HCT116 (cell line): Measurements from ENCODE around the gene AFF1.

Experiments
- CEBPB ChIP-seq: IDR thresholded peaks from 2 replicates; pipeline ENCODE4 v1.6.1; 2012; ENCODE audit warnings: low read depth
- CTCF ChIP-seq, 3 experiments: fragments of 200-600 bp in 1 of 3; sonication (generic) in 1 of 3; IDR thresholded peaks in 2 of 3; conservative IDR thresholded peaks in 1 of 3; 2 replicates each; pipeline ENCODE4 v1.5.1; 2012 to 2017; ENCODE audit warnings: low read depth in 2 of 3, low read length in 2 of 3, antibody characterized with exemption in 1 of 3, borderline replicate concordance in 1 of 3, control low read depth in 1 of 3, mild to moderate bottlenecking in 1 of 3, mixed read lengths in 1 of 3, mixed run types in 1 of 3, moderate library complexity in 1 of 3; ENCODE audit not compliant: insufficient read depth in 1 of 3
- EGR1 ChIP-seq: IDR thresholded peaks from 2 replicates; pipeline ENCODE4 v1.6.1; 2012; ENCODE audit warnings: low read depth
- EZH2 ChIP-seq: fragments of 200-600 bp; sonication (generic); IDR thresholded peaks from 2 replicates; pipeline ENCODE4 v1.6.1; 2017; ENCODE audit warnings: antibody characterized with exemption, mixed run types
- EZH2phosphoT487 ChIP-seq: fragments of 200-600 bp; IDR thresholded peaks from 2 replicates; pipeline ENCODE4 v1.6.1; 2018; ENCODE audit warnings: antibody characterized with exemption, borderline replicate concordance
- MAX ChIP-seq: IDR thresholded peaks from 2 replicates; pipeline ENCODE4 v1.6.1; 2012
- POLR2A ChIP-seq: IDR thresholded peaks from 2 replicates; pipeline ENCODE4 v1.7.0; 2011; ENCODE audit warnings: borderline replicate concordance; ENCODE audit not compliant: insufficient read depth, insufficient read length; ENCODE audit errors: extremely low read depth
- POLR2AphosphoS5 ChIP-seq: IDR thresholded peaks from 2 replicates; pipeline ENCODE4 v1.6.1; 2011; ENCODE audit warnings: mild to moderate bottlenecking, low read depth, low read length, moderate library complexity
- RAD21 ChIP-seq: IDR thresholded peaks from 2 replicates; pipeline ENCODE4 v1.6.1; 2012; ENCODE audit warnings: low read depth, mild to moderate bottlenecking
- SIN3A ChIP-seq: IDR thresholded peaks from 2 replicates; pipeline ENCODE4 v1.6.1; 2012; ENCODE audit warnings: low read depth
- TCF7L2 ChIP-seq: IDR thresholded peaks from 2 replicates; pipeline ENCODE4 v1.7.0; 2011; ENCODE audit warnings: borderline replicate concordance, inconsistent platforms; ENCODE audit not compliant: insufficient read depth, insufficient read length; ENCODE audit errors: extremely low read depth
- ZBTB33 ChIP-seq: IDR thresholded peaks from 2 replicates; pipeline ENCODE4 v1.6.1; 2011; ENCODE audit warnings: mild to moderate bottlenecking, low read length, moderate library complexity; ENCODE audit not compliant: insufficient replicate concordance; ENCODE audit errors: extremely low read depth
- TF ChIP-seq, protein P1 (sequence below): IDR thresholded peaks from 2 replicates; pipeline ENCODE4 v1.6.1; 2012

- TF ChIP-seq POLR2A, result no peak
- TF ChIP-seq CTCF (IDR thresholded peaks at IDR 0.05 in 2 of 3, conservative IDR thresholded peaks at IDR 0.05 in 1 of 3; ENCODE audit: borderline replicate concordance in 1 of 3, insufficient read depth in 1 of 3, low read depth in 2 of 3, low read length in 2 of 3), result no peak
- TF ChIP-seq POLR2AphosphoS5, result no peak
- TF ChIP-seq, protein P1, sequence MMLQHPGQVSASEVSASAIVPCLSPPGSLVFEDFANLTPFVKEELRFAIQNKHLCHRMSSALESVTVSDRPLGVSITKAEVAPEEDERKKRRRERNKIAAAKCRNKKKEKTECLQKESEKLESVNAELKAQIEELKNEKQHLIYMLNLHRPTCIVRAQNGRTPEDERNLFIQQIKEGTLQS, result no peak
- no peak for TF ChIP-seq EZH2
- no peak for TF ChIP-seq RAD21
- TF ChIP-seq TCF7L2, result no peak
- no peak for TF ChIP-seq EZH2phosphoT487
- no peak; the same call in 1 of the 2 replicates for TF ChIP-seq MAX
- no peak for TF ChIP-seq SIN3A
- no peak for TF ChIP-seq ZBTB33
- TF ChIP-seq EGR1, result no peak
- no peak for TF ChIP-seq CEBPB
These were observed 8.2 kb upstream of the AFF1 start for GRCh38 chr4:86926435-86927086.
